Liver (tissue), 9 donors: ENCODE results near the gene HOXB13. TPM values are rescaled to one million over a fixed set of nuclear protein-coding genes. Genes with fewer than 3 reads are reported as not detected.

Experiments
- DNase-seq: peaks from one replicate; pipeline ENCODE4 v3.0.0-alpha.2; 2017; ENCODE audit warnings: low spot score
- H3K27ac ChIP-seq, 2 donors: one replicate each; pipeline ENCODE4 v1.7.0; 2013; ENCODE audit warnings: inconsistent platforms in 2 of 2, low read length in 2 of 2, control low read depth in 1 of 2, low read depth in 1 of 2, mild to moderate bottlenecking in 1 of 2
- H3K27me3 ChIP-seq, 4 donors: one replicate each; pipeline versions ENCODE4 v1.6.1 to v1.7.0; 2013; ENCODE audit warnings: low read length in 3 of 4, inconsistent platforms in 1 of 4, mild to moderate bottlenecking in 1 of 4, moderate library complexity in 1 of 4; ENCODE audit not compliant: control insufficient read depth in 4 of 4, insufficient read depth in 4 of 4
- H3K36me3 ChIP-seq, 4 donors: one replicate each; pipeline versions ENCODE4 v1.6.1 to v1.7.0; 2013; ENCODE audit warnings: low read length in 3 of 4, mild to moderate bottlenecking in 3 of 4, low read depth in 1 of 4, moderate library complexity in 1 of 4; ENCODE audit not compliant: control insufficient read depth in 4 of 4, insufficient read depth in 3 of 4
- H3K4me1 ChIP-seq, 4 donors: one replicate each; pipeline versions ENCODE4 v1.6.1 to v1.7.0; 2013; ENCODE audit warnings: low read length in 3 of 4, mild to moderate bottlenecking in 3 of 4, moderate library complexity in 1 of 4; ENCODE audit not compliant: control insufficient read depth in 4 of 4, insufficient read depth in 4 of 4
- H3K4me3 ChIP-seq, 3 donors: one replicate each; pipeline versions ENCODE4 v1.6.1 to v1.7.0; 2013; ENCODE audit warnings: low read length in 3 of 3, control low read depth in 1 of 3, low read depth in 1 of 3, mild to moderate bottlenecking in 1 of 3
- H3K9ac ChIP-seq, 2 donors: one replicate each; pipeline ENCODE4 v1.7.0; 2013; ENCODE audit warnings: low read length in 2 of 2, mild to moderate bottlenecking in 2 of 2, moderate library complexity in 2 of 2, control low read depth in 1 of 2, low read depth in 1 of 2
- H3K9me3 ChIP-seq, 4 donors: one replicate each; pipeline versions ENCODE4 v1.6.1 to v1.7.0; 2013; ENCODE audit warnings: low read length in 3 of 4; ENCODE audit not compliant: control insufficient read depth in 4 of 4
- ATF3 ChIP-seq: IDR thresholded peaks from 2 replicates; pipeline ENCODE4 v1.6.1; 2016; ENCODE audit warnings: antibody characterized with exemption
- EGR1 ChIP-seq, 2 donors: IDR thresholded peaks; 2 replicates each; pipeline ENCODE4 v1.6.1; 2016 to 2018; ENCODE audit warnings: antibody characterized with exemption in 2 of 2, low read depth in 2 of 2
- FOXA1 ChIP-seq: IDR thresholded peaks from 2 replicates; pipeline ENCODE4 v1.6.1; 2016; ENCODE audit warnings: antibody characterized with exemption
- FOXA2 ChIP-seq: IDR thresholded peaks from 2 replicates; pipeline ENCODE4 v1.6.1; 2016; ENCODE audit warnings: antibody characterized with exemption
- HNF4A ChIP-seq, 2 donors: conservative IDR thresholded peaks; 2 replicates each; pipeline ENCODE4 v1.6.1; 2016; ENCODE audit warnings: antibody characterized with exemption in 2 of 2, mild to moderate bottlenecking in 2 of 2
- RAD21 ChIP-seq, 2 donors: IDR thresholded peaks; 2 replicates each; pipeline ENCODE4 v1.6.1; 2016; ENCODE audit warnings: antibody characterized with exemption in 2 of 2, mild to moderate bottlenecking in 2 of 2
- REST ChIP-seq: IDR thresholded peaks from 2 replicates; pipeline ENCODE4 v1.6.1; 2016; ENCODE audit warnings: antibody characterized with exemption, mild to moderate bottlenecking
- RXRA ChIP-seq, 2 donors: IDR thresholded peaks; 2 replicates each; pipeline ENCODE4 v1.6.1; 2017 to 2018; ENCODE audit warnings: antibody characterized with exemption in 2 of 2, mild to moderate bottlenecking in 1 of 2
- TAF1 ChIP-seq: conservative IDR thresholded peaks from 2 replicates; pipeline ENCODE4 v1.6.1; 2016; ENCODE audit warnings: antibody characterized with exemption, mild to moderate bottlenecking
- YY1 ChIP-seq: IDR thresholded peaks from 2 replicates; pipeline ENCODE4 v1.6.1; 2016; ENCODE audit warnings: antibody characterized with exemption, mild to moderate bottlenecking
- WGBS: extraction: QIAGEN DNeasy Blood & Tissue Kit; methylation state at CpG from one replicate; pipeline ENCODE4 v1.1.7; 2013; 5-methylcytosine and 5-hydroxymethylcytosine counted together
- polyA plus RNA-seq, 2 donors: library from polyadenylated mRNA; stranded (reverse) in 1 of 2; unstranded in 1 of 2; fragments of 200-250 nt in 1 of 2; fragments of >200 nt in 1 of 2; fragmentation: Nextera tagmentation in 1 of 2; extraction: Ambion mirVana in 1 of 2; gene quantifications; one replicate each; pipeline versions ENCODE4 v1.2.1 to v1.2.3, GENCODE V29; 2013 to 2015
- total RNA-seq, 2 donors: library from RNA; depleted of rRNA; stranded (reverse); fragments of >200 nt; gene quantifications; one replicate each; pipeline ENCODE4 v1.2.3, GENCODE V29; 2014
- TF ChIP-seq, protein P1 (sequence below): fragments of 150-350 bp; IDR thresholded peaks from 2 replicates; pipeline ENCODE4 v1.5.1; 2017; ENCODE audit warnings: improper control_type of control experiment, low read depth, low read length; ENCODE audit not compliant: missing input control
- TF ChIP-seq, protein P2 (sequence below): IDR thresholded peaks from 2 replicates; pipeline ENCODE4 v1.6.1; 2016; ENCODE audit warnings: antibody characterized with exemption
- donor health status: healthy.
- donor health status: healthy.
- donor health status: healthy.
- donor health status: healthy.
- donor health status: healthy.

Gene HOXB13
- total and polyA plus RNA-seq, 4 donors = not detected

- WGBS = 10% methylated on average over 52 of the region's 52 CpGs
- Histone ChIP-seq H3K36me3 (no peaks in the 10 kb centered on the region), H3K27me3 (peaks cover 5 to 58% (median 20%) of the 10 kb centered on the region in 4 donors), H3K4me1 (peaks cover 2 to 7% (median 4%) of the 10 kb centered on the region in 4 donors), H3K9me3 (no peaks in the 10 kb centered on the region), H3K4me3 (no peak overlapping the region), H3K9ac (no peak overlapping the region), H3K27ac (no peak overlapping the region)
- TF ChIP-seq, protein P1, sequence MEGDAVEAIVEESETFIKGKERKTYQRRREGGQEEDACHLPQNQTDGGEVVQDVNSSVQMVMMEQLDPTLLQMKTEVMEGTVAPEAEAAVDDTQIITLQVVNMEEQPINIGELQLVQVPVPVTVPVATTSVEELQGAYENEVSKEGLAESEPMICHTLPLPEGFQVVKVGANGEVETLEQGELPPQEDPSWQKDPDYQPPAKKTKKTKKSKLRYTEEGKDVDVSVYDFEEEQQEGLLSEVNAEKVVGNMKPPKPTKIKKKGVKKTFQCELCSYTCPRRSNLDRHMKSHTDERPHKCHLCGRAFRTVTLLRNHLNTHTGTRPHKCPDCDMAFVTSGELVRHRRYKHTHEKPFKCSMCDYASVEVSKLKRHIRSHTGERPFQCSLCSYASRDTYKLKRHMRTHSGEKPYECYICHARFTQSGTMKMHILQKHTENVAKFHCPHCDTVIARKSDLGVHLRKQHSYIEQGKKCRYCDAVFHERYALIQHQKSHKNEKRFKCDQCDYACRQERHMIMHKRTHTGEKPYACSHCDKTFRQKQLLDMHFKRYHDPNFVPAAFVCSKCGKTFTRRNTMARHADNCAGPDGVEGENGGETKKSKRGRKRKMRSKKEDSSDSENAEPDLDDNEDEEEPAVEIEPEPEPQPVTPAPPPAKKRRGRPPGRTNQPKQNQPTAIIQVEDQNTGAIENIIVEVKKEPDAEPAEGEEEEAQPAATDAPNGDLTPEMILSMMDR = no peak
- TF ChIP-seq, protein P2, sequence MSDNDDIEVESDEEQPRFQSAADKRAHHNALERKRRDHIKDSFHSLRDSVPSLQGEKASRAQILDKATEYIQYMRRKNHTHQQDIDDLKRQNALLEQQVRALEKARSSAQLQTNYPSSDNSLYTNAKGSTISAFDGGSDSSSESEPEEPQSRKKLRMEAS = no peak
- TF ChIP-seq REST (no peak), RAD21 (IDR thresholded peaks at IDR 0.05) (no peak), YY1 (no peak), FOXA1 (no peak), TAF1 (no peak), FOXA2 (no peak), ATF3 (no peak)
- DNase-seq = no peak
Measured at GRCh38 chr17:48754500-48755261, 26.1 kb upstream of the HOXB13 start.

GRCh38 chr17:48753794-48754499, 25.4 kb upstream of the HOXB13 start:
- Histone ChIP-seq H3K9me3 (no peaks in the 10 kb centered on the region), H3K4me3 (no peak overlapping the region), H3K9ac (no peak overlapping the region), H3K36me3 (no peaks in the 10 kb centered on the region), H3K27ac (no peak overlapping the region), H3K27me3 (peaks cover 5 to 63% (median 24%) of the 10 kb centered on the region in 4 donors), H3K4me1 (peaks cover 2 to 7% (median 4%) of the 10 kb centered on the region in 4 donors)
- TF ChIP-seq EGR1 (IDR thresholded peaks at IDR 0.05; ENCODE audit: low read depth in 2 of 2) (no peak), FOXA2 (no peak), RXRA (IDR thresholded peaks at IDR 0.05) (no peak), FOXA1 (no peak), ATF3 (no peak), HNF4A (conservative IDR thresholded peaks at IDR 0.05) (no peak)
- TF ChIP-seq, protein P1 = no peak
- no peak for DNase-seq
- 13% methylated on average over 22 of the region's 22 CpGs for WGBS
